ENCODE results near the gene EME1. TPM values are rescaled to one million over a fixed set of nuclear protein-coding genes. Genes with fewer than 3 reads are reported as not detected.
A peak's percentile ranks its signal among the peaks of the same experiment; 100 is the strongest.

Gene EME1
- total RNA-seq, 3 donors from 2014 or later = 12.2 to 13.3 (median 12.6) TPM

GRCh38 chr17:50344731-50345365, 28.2 kb upstream of the EME1 start:
- ATAC-seq (no peak), DNase-seq (no peak)
- peaks cover 33% of the 10 kb centered on the region for H3K4me1 Mint-ChIP-seq (ENCODE audit: low read depth)
- H3K9me3 Mint-ChIP-seq = no peaks in the 10 kb centered on the region
- H3K36me3 Mint-ChIP-seq (ENCODE audit: insufficient read depth) = no peaks in the 10 kb centered on the region
- H3K27me3 Mint-ChIP-seq (ENCODE audit: low read depth) = no peaks in the 10 kb centered on the region
- H3K4me3 Mint-ChIP-seq = peak overlapping the region; percentile 80

DNA sequence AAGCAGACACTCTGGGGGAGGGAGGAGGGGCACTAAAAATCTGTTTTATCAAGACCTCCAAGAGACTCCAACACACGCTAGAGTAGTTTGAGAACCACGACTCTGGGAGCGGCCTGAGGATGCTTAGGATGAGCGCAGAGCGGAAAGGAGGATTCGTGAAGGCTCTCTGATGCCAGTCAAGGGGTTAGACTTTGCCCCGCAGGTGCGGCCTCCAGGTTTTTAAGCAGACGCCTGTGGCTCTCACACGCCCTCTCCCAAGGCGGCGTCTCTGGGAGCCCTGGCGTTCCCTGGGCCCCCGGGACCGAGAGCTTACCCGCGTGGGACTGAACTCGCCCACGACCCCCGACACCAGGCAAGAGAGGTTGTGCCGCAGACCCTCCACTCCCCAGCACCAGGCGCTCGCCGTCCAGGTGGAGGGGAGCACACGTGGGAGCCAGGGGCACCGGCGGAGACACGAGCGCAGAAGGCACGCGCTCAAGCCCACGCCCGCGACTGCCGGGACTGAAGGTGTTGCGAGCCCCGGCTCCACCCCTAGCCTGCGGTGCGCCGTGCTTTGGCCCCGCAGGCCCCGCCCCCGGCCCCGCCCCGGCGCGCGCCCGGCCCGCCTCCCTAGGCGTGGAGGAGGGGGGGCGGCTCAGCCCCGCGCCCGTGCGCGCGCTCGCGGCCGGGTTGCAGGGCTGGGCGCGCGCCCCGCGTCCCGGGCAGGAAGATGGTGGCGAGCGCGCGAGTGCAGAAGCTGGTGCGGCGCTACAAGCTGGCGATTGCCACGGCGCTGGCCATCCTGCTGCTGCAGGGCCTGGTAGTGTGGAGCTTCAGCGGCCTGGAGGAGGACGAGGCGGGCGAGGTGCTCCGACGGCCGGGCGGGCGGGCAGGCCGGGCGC, 27.4 kb upstream of the EME1 start, which contains the start of gene XYLT2:
TSS of gene XYLT2 (plus strand) at position 695 of the 881 bp plus-strand sequence. CDS start at position 710, 15 bp downstream.
- no peaks in the 10 kb centered on the region for H3K27me3 Mint-ChIP-seq (ENCODE audit: low read depth)
- H3K36me3 Mint-ChIP-seq (ENCODE audit: insufficient read depth) = no peaks in the 10 kb centered on the region

GRCh38 chr17:50346313-50347116, 26.5 kb upstream of the EME1 start:
- Mint-ChIP-seq H3K36me3 (ENCODE audit: insufficient read depth) (no peaks in the 10 kb centered on the region), H3K4me3 (peak overlapping the region; percentile 89), H3K27me3 (ENCODE audit: low read depth) (no peaks in the 10 kb centered on the region), H3K9me3 (no peaks in the 10 kb centered on the region), H3K4me1 (ENCODE audit: low read depth) (peaks cover 37% of the 10 kb centered on the region)
- ATAC-seq (peak; percentile 71 to 72), DNase-seq (peak; percentile 34)

More for the DNA sequence above, 27.4 kb upstream of the EME1 start, which contains the start of gene XYLT2:
- ATAC-seq = peak; percentile 90 to 92
- Mint-ChIP-seq H3K4me1 (ENCODE audit: low read depth) (peaks cover 33% of the 10 kb centered on the region), H3K4me3 (peak within 1 kb of the TSS; percentile 89), H3K9me3 (no peaks in the 10 kb centered on the region)
- DNase-seq = peak; percentile 92

DNA sequence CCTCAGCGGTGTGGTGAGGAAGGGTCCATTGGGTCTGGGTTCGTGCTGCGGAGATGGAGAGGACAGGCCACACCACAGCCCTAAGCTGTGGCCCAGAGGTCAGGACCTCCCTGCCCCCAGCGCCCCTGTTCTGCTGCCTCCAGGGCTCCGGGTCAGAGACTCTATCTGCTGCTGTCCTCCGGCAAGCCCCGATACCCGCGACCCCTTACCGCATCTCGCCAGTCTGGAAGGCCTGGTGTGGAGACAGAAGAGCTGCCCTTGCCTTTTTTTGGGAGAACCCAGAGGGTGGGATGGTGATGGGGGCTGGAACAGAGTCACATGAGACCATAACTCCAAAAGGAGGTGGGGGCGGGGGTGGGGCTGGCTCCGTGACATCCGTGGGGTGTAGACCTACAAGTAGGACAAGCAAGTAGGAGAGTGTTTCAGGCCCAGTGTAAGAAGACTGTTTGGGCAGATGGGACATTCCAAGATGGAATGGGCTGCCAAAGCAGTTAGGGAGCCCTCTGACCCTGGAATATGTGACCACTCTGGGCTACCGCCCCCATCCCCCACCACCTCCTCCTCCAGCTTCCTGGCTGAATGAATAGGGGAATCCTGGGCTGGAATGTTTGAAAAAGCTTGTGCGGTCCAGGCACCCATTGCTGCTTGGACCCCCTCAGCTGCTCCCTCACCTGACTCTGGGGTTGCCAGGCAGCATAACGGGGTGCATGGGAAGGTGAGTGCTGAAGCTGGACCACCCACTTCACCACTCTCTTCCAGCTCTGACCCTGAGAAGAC, 25.7 kb upstream of the EME1 start:
- peaks cover 37% of the 10 kb centered on the region for H3K4me1 Mint-ChIP-seq (ENCODE audit: low read depth)
- H3K9me3 Mint-ChIP-seq = no peaks in the 10 kb centered on the region
- H3K4me3 Mint-ChIP-seq = peak overlapping the region; percentile 89
- H3K27me3 Mint-ChIP-seq (ENCODE audit: low read depth) = no peaks in the 10 kb centered on the region
- DNase-seq (no peak), ATAC-seq (no peak)
- H3K36me3 Mint-ChIP-seq (ENCODE audit: insufficient read depth) = peaks cover 3% of the 10 kb centered on the region

- DNase-seq (no peak), ATAC-seq (no peak)
- Mint-ChIP-seq H3K36me3 (ENCODE audit: insufficient read depth) (peaks cover 5% of the 10 kb centered on the region), H3K27me3 (ENCODE audit: low read depth) (no peaks in the 10 kb centered on the region), H3K9me3 (no peaks in the 10 kb centered on the region), H3K4me1 (ENCODE audit: low read depth) (peaks cover 37% of the 10 kb centered on the region), H3K4me3 (peak overlapping the region; percentile 89)
These were observed 25.1 kb upstream of the EME1 start for GRCh38 chr17:50347894-50348291.

GRCh38 chr17:50348522-50349242, 24.3 kb upstream of the EME1 start:
- no peak for ATAC-seq
- Mint-ChIP-seq H3K9me3 (no peaks in the 10 kb centered on the region), H3K36me3 (ENCODE audit: insufficient read depth) (peaks cover 9% of the 10 kb centered on the region), H3K4me3 (peak overlapping the region; percentile 19), H3K4me1 (ENCODE audit: low read depth) (peaks cover 37% of the 10 kb centered on the region), H3K27me3 (ENCODE audit: low read depth) (no peaks in the 10 kb centered on the region)
- DNase-seq = no peak

- peaks cover 37% of the 10 kb centered on the region for H3K4me1 Mint-ChIP-seq (ENCODE audit: low read depth)
- H3K27me3 Mint-ChIP-seq (ENCODE audit: low read depth) = no peaks in the 10 kb centered on the region
- no peak for DNase-seq
- peak overlapping the region; percentile 19 for H3K4me3 Mint-ChIP-seq
- no peaks in the 10 kb centered on the region for H3K9me3 Mint-ChIP-seq
- no peak for ATAC-seq
- H3K36me3 Mint-ChIP-seq (ENCODE audit: insufficient read depth) = peaks cover 9% of the 10 kb centered on the region
These were observed 23.8 kb upstream of the EME1 start for GRCh38 chr17:50349243-50349600.

GRCh38 chr17:50350733-50351132, 22.3 kb upstream of the EME1 start:
- Mint-ChIP-seq H3K27me3 (ENCODE audit: low read depth) (no peaks in the 10 kb centered on the region), H3K4me3 (no peak overlapping the region), H3K4me1 (ENCODE audit: low read depth) (peaks cover 30% of the 10 kb centered on the region), H3K36me3 (ENCODE audit: insufficient read depth) (peaks cover 12% of the 10 kb centered on the region), H3K9me3 (no peaks in the 10 kb centered on the region)
- ATAC-seq (no peak), DNase-seq (no peak)

DNA sequence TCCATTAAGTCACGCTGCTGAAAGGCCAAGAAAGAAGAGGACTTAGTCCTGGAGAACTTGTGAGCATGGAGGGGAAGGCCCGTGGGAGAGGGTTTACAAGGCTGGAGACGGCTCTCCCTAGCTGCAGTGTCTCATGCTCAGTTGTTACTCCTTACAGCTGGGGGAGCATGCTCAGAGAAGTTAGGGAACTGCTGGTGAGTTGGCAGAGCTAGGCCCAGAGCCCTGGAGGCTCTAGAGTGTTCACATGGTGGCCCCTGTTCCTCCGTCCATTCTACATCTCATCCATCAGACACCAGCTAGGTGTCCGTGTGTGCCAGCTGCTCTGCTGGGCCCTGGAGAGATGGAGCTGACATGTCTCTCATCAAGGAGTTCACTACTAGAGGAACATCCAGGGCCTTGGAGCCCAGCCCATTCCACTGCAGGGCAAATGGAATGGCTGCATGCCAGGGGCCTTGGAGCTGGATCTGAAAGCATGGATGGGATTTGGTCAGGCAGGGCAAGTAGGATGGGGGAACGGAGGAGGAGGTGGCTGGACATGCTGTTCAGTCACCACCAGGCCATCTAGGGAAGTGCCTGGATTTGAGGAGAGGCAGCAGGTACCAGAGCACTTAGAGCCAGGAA, 20.8 kb upstream of the EME1 start:
- DNase-seq (no peak), ATAC-seq (no peak)
- H3K4me1 Mint-ChIP-seq (ENCODE audit: low read depth) = peaks cover 23% of the 10 kb centered on the region
- H3K4me3 Mint-ChIP-seq = no peak overlapping the region
- no peaks in the 10 kb centered on the region for H3K27me3 Mint-ChIP-seq (ENCODE audit: low read depth)
- peaks cover 12% of the 10 kb centered on the region for H3K36me3 Mint-ChIP-seq (ENCODE audit: insufficient read depth)
- no peaks in the 10 kb centered on the region for H3K9me3 Mint-ChIP-seq

DNA sequence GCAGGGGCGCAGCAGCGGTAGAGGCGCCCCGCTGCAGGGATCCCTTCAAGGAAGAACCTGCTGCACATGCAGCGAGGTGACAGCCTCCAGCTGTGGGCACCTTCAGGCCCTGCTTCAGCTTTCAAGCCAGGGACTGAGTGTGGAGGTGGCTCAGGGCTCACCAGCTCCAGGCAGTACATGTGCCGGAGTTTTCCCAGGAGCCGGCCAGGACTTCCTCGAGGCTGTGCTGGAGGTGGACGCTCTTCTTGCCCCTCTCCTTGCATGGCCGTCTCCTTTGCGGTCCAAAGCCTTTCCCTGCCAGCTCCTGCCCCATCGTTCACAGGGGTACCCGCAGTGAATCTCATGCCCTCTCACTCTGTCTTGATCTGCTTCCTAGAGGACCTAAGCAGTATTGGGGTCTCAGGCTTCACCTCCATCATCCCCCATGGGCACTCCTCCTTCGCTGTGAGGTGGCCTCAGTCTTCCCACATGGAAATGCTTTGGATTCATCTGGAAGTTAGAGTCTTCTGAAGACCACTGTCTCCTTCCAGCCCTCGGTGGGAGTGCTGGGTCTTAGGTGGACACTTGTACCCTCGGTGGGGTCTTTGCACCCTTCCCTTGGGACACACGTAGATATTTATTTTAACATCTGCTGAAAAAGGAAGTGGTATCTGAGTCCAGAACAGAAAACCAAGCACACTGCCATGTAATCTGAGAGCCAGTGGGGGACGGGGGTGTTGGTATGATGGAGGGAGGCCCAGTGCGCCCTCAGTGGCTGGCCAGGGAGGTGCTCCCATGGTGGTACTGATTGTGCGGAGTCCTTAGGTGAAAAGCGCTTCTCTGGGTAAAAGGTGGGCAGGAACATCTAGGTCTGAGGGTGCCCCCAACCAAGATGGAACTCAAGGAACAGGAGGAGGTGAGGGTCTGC, 20.1 kb upstream of the EME1 start:
- H3K9me3 Mint-ChIP-seq = no peaks in the 10 kb centered on the region
- H3K4me1 Mint-ChIP-seq (ENCODE audit: low read depth) = peaks cover 17% of the 10 kb centered on the region
- no peaks in the 10 kb centered on the region for H3K27me3 Mint-ChIP-seq (ENCODE audit: low read depth)
- DNase-seq (no peak), ATAC-seq (no peak)
- no peak overlapping the region for H3K4me3 Mint-ChIP-seq
- H3K36me3 Mint-ChIP-seq (ENCODE audit: insufficient read depth) = peaks cover 14% of the 10 kb centered on the region

GRCh38 chr17:50353600-50354195, 19.3 kb upstream of the EME1 start:
- DNase-seq = no peak
- Mint-ChIP-seq H3K9me3 (no peaks in the 10 kb centered on the region), H3K4me3 (no peak overlapping the region), H3K36me3 (ENCODE audit: insufficient read depth) (peaks cover 14% of the 10 kb centered on the region), H3K4me1 (ENCODE audit: low read depth) (peaks cover 10% of the 10 kb centered on the region), H3K27me3 (ENCODE audit: low read depth) (no peaks in the 10 kb centered on the region)
- ATAC-seq = no peak

GRCh38 chr17:50354198-50354597, 18.8 kb upstream of the EME1 start:
- peaks cover 14% of the 10 kb centered on the region for H3K36me3 Mint-ChIP-seq (ENCODE audit: insufficient read depth)
- DNase-seq (no peak), ATAC-seq (no peak)
- H3K4me3 Mint-ChIP-seq = no peak overlapping the region
- H3K9me3 Mint-ChIP-seq = no peaks in the 10 kb centered on the region
- H3K27me3 Mint-ChIP-seq (ENCODE audit: low read depth) = no peaks in the 10 kb centered on the region
- H3K4me1 Mint-ChIP-seq (ENCODE audit: low read depth) = peaks cover 7% of the 10 kb centered on the region
